Endothelial cell (in vitro differentiated cells): ENCODE data around the gene GUCY1B1. TPM values are rescaled to one million over a fixed set of nuclear protein-coding genes. Genes with fewer than 3 reads are reported as not detected.

Source experiments
- DNase-seq: peaks from one replicate; pipeline ENCODE4 v3.0.0; 2021; ENCODE audit warnings: low spot score
- H3K27ac Mint-ChIP-seq: one replicate; pipeline ENCODE4 v1.8.0; 2021; ENCODE audit warnings: mixed read lengths, inconsistent platforms; ENCODE audit not compliant: unreplicated experiment
- H3K27me3 Mint-ChIP-seq: one replicate; pipeline ENCODE4 v1.8.0; 2021; ENCODE audit warnings: mild to moderate bottlenecking, moderate library complexity, mixed read lengths, inconsistent platforms; ENCODE audit not compliant: unreplicated experiment
- H3K36me3 Mint-ChIP-seq: one replicate; pipeline ENCODE4 v1.8.0; 2021; ENCODE audit warnings: mild to moderate bottlenecking, low read depth, mixed read lengths, inconsistent platforms; ENCODE audit not compliant: unreplicated experiment
- H3K4me1 Mint-ChIP-seq: one replicate; pipeline ENCODE4 v1.8.0; 2021; ENCODE audit warnings: mild to moderate bottlenecking, mixed read lengths, inconsistent platforms; ENCODE audit not compliant: unreplicated experiment
- H3K4me3 Mint-ChIP-seq: one replicate; pipeline ENCODE4 v1.8.0; 2021; ENCODE audit warnings: mild to moderate bottlenecking, mixed read lengths, inconsistent platforms; ENCODE audit not compliant: unreplicated experiment
- H3K9me3 Mint-ChIP-seq: one replicate; pipeline ENCODE4 v1.8.0; 2021; ENCODE audit warnings: mixed read lengths, inconsistent platforms; ENCODE audit not compliant: unreplicated experiment
- total RNA-seq: library from RNA; stranded (reverse); fragmentation: NEBNext Ultra II Directional; extraction: Animal tissue kit (Norgen Biotek cat#: 25700); gene quantifications from one replicate; pipeline ENCODE4 v1.2.1, GENCODE V29; 2021; ENCODE audit not compliant: unreplicated experiment
- TF ChIP-seq, protein P1 (sequence below): fragments of 200-600 bp; sonication (generic); IDR thresholded peaks from one replicate; pipeline ENCODE4 v1.5.0; 2021; ENCODE audit warnings: antibody characterized with exemption; ENCODE audit not compliant: unreplicated experiment

GUCY1B1 gene
- total RNA-seq, 1 donor from 2014 or later, result 1.1 TPM

DNA sequence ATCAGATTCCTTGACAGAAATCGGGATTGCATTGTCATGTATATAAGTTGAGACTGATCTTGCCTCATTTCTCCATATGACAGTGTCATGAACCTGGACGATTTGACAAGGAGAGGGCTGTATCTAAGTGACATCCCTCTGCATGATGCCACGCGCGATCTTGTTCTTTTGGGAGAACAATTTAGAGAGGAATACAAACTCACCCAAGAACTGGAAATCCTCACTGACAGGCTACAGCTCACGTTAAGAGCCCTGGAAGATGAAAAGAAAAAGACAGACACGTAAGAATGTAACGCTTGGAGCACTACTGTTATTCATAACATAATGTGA, 40.9 kb downstream of the GUCY1B1 start:
- H3K4me3 Mint-ChIP-seq, result no peak overlapping the region
- no peaks in the 10 kb centered on the region for H3K36me3 Mint-ChIP-seq
- H3K27ac Mint-ChIP-seq, result no peak overlapping the region
- H3K27me3 Mint-ChIP-seq, result no peaks in the 10 kb centered on the region
- peaks cover 2% of the 10 kb centered on the region for H3K4me1 Mint-ChIP-seq
- TF ChIP-seq, protein P1, sequence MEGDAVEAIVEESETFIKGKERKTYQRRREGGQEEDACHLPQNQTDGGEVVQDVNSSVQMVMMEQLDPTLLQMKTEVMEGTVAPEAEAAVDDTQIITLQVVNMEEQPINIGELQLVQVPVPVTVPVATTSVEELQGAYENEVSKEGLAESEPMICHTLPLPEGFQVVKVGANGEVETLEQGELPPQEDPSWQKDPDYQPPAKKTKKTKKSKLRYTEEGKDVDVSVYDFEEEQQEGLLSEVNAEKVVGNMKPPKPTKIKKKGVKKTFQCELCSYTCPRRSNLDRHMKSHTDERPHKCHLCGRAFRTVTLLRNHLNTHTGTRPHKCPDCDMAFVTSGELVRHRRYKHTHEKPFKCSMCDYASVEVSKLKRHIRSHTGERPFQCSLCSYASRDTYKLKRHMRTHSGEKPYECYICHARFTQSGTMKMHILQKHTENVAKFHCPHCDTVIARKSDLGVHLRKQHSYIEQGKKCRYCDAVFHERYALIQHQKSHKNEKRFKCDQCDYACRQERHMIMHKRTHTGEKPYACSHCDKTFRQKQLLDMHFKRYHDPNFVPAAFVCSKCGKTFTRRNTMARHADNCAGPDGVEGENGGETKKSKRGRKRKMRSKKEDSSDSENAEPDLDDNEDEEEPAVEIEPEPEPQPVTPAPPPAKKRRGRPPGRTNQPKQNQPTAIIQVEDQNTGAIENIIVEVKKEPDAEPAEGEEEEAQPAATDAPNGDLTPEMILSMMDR, result no peak
- no peak for DNase-seq
- no peaks in the 10 kb centered on the region for H3K9me3 Mint-ChIP-seq

DNA sequence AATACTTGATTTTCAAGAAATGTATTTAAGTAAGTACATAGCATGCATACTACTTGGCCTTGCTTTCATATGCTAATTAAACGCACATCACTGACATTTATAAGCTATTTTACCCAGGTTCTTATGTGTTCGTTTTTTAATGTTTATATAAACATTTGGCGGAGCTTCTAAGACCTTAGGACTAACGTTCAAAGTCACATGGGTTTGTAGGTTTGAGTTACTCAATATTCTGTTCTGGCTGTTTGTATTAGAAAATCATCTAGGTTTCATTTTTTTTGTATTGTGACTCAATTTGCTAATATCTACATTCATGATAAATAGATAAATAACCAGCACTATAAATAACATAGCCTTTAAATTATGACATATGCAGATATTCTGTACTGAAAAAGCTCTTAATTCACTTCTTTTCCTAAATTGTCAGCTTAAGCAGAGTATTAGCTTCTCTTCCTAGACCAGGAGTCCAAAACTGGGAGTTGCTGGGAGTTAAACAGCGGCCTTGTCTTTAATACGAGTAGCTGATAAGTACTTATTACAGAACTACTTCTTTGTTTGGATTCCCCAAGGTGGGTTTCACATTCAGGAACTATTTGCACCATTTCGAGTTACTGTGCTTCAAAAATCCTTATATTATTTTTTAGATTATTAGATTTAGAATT, 42.0 kb downstream of the GUCY1B1 start:
- peaks cover 3% of the 10 kb centered on the region for H3K27me3 Mint-ChIP-seq
- no peak for DNase-seq
- TF ChIP-seq, protein P1, result no peak
- peaks cover 2% of the 10 kb centered on the region for H3K4me1 Mint-ChIP-seq
- no peaks in the 10 kb centered on the region for H3K36me3 Mint-ChIP-seq
- H3K27ac Mint-ChIP-seq, result no peak overlapping the region
- no peak overlapping the region for H3K4me3 Mint-ChIP-seq
- H3K9me3 Mint-ChIP-seq, result no peaks in the 10 kb centered on the region

DNA sequence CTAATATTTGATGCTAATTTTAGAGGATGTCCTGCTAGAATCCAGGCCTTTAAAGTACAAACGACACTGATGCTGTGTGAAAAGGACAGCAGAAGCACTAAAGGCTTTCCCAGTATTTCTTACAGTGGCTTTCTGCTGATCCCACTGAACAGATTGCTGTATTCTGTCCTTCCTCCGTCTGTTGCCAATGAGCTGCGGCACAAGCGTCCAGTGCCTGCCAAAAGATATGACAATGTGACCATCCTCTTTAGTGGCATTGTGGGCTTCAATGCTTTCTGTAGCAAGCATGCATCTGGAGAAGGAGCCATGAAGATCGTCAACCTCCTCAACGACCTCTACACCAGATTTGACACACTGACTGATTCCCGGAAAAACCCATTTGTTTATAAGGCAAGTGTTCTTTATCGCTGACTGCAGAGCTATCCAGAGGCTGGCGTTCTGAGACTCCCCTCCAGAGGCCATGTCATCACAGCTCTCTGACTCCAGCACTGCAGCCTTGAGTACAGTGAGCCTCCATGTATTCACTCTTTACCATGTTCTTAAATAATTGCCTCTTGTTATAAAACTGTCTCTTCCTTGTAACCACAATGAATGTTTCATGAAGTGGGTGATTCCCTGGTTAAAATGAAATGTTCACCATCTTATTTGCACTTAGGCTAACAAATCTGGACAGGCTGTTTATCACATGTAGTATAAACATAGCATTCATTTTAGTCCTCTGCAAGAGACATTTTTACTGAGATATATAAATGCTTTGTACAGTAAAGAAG, 43.6 kb downstream of the GUCY1B1 start:
- Mint-ChIP-seq H3K9me3 (no peaks in the 10 kb centered on the region), H3K4me3 (no peak overlapping the region), H3K4me1 (peaks cover 2% of the 10 kb centered on the region), H3K27me3 (peaks cover 3% of the 10 kb centered on the region), H3K27ac (no peak overlapping the region), H3K36me3 (no peaks in the 10 kb centered on the region)
- TF ChIP-seq, protein P1, result no peak
- DNase-seq, result no peak

DNA sequence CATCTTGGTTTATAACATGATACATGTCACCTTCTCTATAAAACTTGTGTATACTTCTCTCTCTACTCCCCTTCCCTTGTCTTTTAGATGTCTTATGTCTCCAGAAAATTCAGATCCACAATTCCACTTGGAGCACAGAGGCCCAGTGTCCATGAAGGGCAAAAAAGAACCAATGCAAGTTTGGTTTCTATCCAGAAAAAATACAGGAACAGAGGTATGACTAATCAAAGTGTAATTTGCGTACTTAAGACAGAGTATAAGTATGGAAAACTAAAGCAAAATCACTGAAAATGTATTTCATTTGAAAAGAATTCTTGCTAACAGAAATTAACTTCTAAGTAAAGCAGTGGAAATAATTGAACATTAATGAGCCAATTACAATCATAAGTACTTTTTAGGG, 46.2 kb downstream of the GUCY1B1 start:
- TF ChIP-seq, protein P1, result no peak
- Mint-ChIP-seq H3K4me1 (peaks cover 2% of the 10 kb centered on the region), H3K27ac (no peak overlapping the region), H3K9me3 (no peaks in the 10 kb centered on the region), H3K4me3 (no peak overlapping the region), H3K36me3 (no peaks in the 10 kb centered on the region), H3K27me3 (peaks cover 3% of the 10 kb centered on the region)
- no peak for DNase-seq

DNA sequence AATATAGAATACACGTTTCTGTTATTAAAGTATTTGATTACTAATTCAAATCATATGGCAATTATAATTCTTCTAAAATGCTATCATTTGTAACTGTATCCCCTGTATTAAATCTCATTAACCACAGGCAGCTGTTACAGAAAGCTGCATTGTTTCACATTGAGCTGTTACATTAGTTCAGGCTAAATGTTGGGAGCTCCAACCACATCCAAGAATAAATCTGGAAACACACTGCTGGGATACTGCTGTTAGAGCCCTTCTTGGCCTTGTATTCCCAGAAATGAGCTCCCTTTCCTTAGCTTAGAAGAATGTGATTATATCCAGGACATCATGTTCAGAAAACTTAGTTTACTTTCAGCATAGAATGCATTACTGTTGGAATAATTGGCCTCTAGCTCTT, 48.2 kb downstream of the GUCY1B1 start:
- DNase-seq, result no peak
- H3K27me3 Mint-ChIP-seq, result peaks cover 3% of the 10 kb centered on the region
- no peak overlapping the region for H3K4me3 Mint-ChIP-seq
- H3K36me3 Mint-ChIP-seq, result no peaks in the 10 kb centered on the region
- TF ChIP-seq, protein P1, result no peak
- no peaks in the 10 kb centered on the region for H3K9me3 Mint-ChIP-seq
- H3K27ac Mint-ChIP-seq, result no peak overlapping the region
- no peaks in the 10 kb centered on the region for H3K4me1 Mint-ChIP-seq
